ENCODE data around the gene CFP.
"Not testable (repeated sequence)": the region's sequence is repeated elsewhere in the genome, so short reads cannot be mapped to it uniquely, and the experiment has no call there.

The CFP gene

GRCh38 chrX:47629419-47630200, at the start of gene CFP:
Gene CFP, minus strand, starts transcription at chrX:47629930. Its CDS starts 86 bp downstream, at chrX:47629844.
- FAIRE-seq (no peak), DNase-seq (ENCODE audit: insufficient read length, low spot score) (no peak)
- TF ChIP-seq, protein P1, sequence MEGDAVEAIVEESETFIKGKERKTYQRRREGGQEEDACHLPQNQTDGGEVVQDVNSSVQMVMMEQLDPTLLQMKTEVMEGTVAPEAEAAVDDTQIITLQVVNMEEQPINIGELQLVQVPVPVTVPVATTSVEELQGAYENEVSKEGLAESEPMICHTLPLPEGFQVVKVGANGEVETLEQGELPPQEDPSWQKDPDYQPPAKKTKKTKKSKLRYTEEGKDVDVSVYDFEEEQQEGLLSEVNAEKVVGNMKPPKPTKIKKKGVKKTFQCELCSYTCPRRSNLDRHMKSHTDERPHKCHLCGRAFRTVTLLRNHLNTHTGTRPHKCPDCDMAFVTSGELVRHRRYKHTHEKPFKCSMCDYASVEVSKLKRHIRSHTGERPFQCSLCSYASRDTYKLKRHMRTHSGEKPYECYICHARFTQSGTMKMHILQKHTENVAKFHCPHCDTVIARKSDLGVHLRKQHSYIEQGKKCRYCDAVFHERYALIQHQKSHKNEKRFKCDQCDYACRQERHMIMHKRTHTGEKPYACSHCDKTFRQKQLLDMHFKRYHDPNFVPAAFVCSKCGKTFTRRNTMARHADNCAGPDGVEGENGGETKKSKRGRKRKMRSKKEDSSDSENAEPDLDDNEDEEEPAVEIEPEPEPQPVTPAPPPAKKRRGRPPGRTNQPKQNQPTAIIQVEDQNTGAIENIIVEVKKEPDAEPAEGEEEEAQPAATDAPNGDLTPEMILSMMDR (IDR thresholded peaks at IDR 0.05; ENCODE audit: insufficient read depth, missing control alignments) = no peak

DNA sequence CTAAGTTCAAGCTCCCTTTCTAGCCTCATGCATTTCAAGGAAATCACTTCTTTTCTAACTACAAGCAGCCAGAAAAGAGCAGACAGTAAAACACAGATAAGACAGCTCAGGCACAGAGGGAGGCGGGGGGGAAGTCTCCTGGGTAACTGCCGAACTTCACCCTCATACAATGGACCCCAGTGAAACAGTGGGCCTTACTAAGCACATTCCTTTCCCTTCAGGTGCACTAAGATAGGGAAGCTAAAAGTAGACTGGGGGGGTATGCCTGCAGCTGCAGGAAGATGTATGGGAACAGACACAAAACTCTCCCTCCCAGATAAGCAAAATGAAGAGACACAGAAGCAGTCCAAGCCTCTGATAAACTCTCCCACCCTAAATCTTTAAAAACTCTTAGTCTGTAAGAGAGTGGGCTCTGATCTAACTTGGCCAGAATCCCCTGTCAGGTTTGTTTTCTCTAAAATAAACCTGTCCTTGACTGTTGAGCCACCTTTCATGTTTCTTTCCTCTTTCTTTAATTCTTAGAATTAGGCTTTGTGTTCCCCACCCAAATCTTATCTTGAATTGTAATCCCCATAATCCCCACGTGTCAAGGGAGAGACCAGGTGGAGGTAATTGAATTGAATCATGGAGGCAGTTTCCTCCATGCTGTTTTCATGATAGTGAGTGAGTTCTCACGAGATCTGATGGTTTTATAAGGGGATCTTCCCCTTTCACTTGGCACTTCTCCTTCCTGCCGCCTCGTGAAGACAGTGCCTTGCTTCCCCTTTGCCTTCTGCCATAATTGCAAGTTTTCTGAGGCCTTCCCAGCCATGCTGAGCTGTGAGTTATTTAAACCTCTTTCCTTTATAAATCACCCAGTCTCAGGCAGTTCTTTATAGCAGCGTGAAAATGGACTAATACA, 46.5 kb upstream of the CFP start:
- not testable (repeated sequence) for FAIRE-seq; DNase-seq (ENCODE audit: insufficient read length, low spot score)

- FAIRE-seq (no peak), DNase-seq (ENCODE audit: insufficient read length, low spot score) (no peak)
- TF ChIP-seq, protein P1 (IDR thresholded peaks at IDR 0.05; ENCODE audit: insufficient read depth, missing control alignments) = no peak
These were observed 45.0 kb upstream of the CFP start for GRCh38 chrX:47674776-47675175.

DNA sequence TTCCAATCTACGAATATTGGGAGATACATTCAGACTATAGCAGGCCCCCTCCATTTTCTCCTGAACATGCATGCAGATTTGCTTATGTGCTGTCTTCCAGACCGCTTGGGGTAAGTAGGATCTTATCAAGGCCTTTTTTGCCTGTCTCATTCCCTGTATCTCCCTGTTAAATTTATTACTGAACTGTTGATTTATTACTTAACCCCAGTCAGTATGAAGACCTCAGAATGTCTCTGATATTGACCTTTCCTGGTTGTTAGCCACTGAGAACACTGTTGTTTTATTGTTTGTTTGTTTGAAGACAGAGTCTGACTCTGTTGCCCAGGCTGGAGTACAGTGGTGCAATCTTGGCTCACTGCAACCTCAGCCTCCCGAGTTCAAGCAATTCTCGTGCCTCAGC, 36.1 kb upstream of the CFP start:
- not testable (repeated sequence) for FAIRE-seq; DNase-seq (ENCODE audit: insufficient read length, low spot score)

GRCh38 chrX:47664737-47665136, 35.0 kb upstream of the CFP start:
- FAIRE-seq (no peak), DNase-seq (ENCODE audit: insufficient read length, low spot score) (no peak)
- TF ChIP-seq, protein P1 (IDR thresholded peaks at IDR 0.05; ENCODE audit: insufficient read depth, missing control alignments) = no peak

DNA sequence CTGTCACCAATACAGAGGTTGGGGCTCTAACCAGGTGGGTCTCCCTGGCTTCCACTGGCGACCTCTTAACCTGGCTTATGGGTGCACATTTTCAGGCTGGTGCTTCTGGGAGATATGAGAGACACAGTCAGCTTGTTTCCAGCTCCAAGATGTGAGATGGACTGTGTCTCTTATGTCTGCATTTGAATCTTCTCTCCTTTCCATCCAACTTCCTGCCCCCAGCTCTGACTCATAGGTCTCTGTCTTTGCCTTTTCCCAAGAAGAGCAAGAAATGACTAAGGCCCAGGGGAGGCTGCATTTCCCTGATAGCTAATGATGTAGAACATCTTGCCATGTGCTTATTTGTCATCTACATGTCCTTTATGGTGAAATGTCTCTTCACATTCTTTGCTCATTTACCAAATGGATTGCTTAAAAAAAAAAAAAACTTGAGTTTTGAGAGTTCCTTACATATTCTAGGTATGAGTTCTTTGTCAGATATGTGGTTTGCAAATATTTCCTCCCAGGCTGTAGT, 32.5 kb upstream of the CFP start:
- TF ChIP-seq, protein P1 (IDR thresholded peaks at IDR 0.05; ENCODE audit: insufficient read depth, missing control alignments) = no peak
- FAIRE-seq (no peak), DNase-seq (ENCODE audit: insufficient read length, low spot score) (no peak)

- no peak for FAIRE-seq
- TF ChIP-seq, protein P1 (IDR thresholded peaks at IDR 0.05; ENCODE audit: insufficient read depth, missing control alignments) = no peak
- DNase-seq (ENCODE audit: insufficient read length, low spot score) = no peak
These were observed 31.8 kb upstream of the CFP start for GRCh38 chrX:47661539-47661938.

DNA sequence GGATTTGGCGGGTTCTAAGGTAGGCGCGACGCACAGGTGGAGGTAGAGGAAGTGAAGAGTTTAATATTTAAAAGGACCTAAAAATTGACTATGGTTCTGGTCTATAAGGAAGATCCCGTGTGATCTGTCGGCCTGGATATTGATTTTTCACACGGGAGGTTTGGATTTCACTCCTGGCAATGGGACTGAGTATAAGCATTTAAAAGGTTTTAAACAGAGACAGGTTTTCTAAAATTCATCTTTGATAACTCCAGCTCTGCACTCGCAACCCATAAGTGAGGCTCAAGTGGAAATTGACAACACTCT, 29.6 kb upstream of the CFP start:
- no peak for FAIRE-seq
- TF ChIP-seq, protein P1 (IDR thresholded peaks at IDR 0.05; ENCODE audit: insufficient read depth, missing control alignments) = no peak
- no peak for DNase-seq (ENCODE audit: insufficient read length, low spot score)
